ENCODE measurements around the gene POLR2H.

POLR2H gene

GRCh38 chr3:184354121-184354728 is 7.3 kb upstream of the POLR2H start:
- H3K4me1 ChIP-seq (ENCODE audit: control insufficient read depth in 1 of 2, insufficient read depth in 2 of 2, low read length in 2 of 2) = peaks cover 2 to 3% of the 10 kb centered on the region in 2 experiments
- H3K36me3 ChIP-seq (ENCODE audit: control insufficient read depth in 1 of 2, insufficient read depth in 2 of 2, low read length in 2 of 2) = peaks cover 12 to 14% of the 10 kb centered on the region in 2 experiments
- no CpG with 5 or more reads among the region's 18 CpGs for WGBS (ENCODE audit: extremely low coverage, insufficient coverage, insufficient read length)

GRCh38 chr3:184354754-184355153 is 6.8 kb upstream of the POLR2H start:
- H3K27me3 ChIP-seq (ENCODE audit: insufficient read depth, low read length) = no peaks in the 10 kb centered on the region
- no peak overlapping the region for H3K23ac ChIP-seq (ENCODE audit: low read length)
- H3K4ac ChIP-seq (ENCODE audit: low read depth, low read length) = no peak overlapping the region
- peaks cover 2% of the 10 kb centered on the region for H3K9me3 ChIP-seq (ENCODE audit: insufficient read depth, low read depth, low read length)
- no peaks in the 10 kb centered on the region for H3K79me1 ChIP-seq (ENCODE audit: low read length)
- H3K79me2 ChIP-seq (ENCODE audit: control insufficient read depth, insufficient read depth, low read length, poor library complexity) = no peaks in the 10 kb centered on the region
- H3K14ac ChIP-seq (ENCODE audit: low read length) = no peak overlapping the region
- H3K4me3 ChIP-seq (ENCODE audit: low read depth, low read length) = no peak overlapping the region
- no peak overlapping the region for H2AK5ac ChIP-seq (ENCODE audit: low read length)
- no peak overlapping the region for H3K9ac ChIP-seq (ENCODE audit: low read length)
- H3K36me3 ChIP-seq (ENCODE audit: control insufficient read depth in 1 of 2, insufficient read depth in 2 of 2, low read length in 2 of 2) = peaks cover 13 to 14% of the 10 kb centered on the region in 2 experiments
- no peak overlapping the region for H2BK12ac ChIP-seq (ENCODE audit: low read length)
- no peak overlapping the region for H2BK120ac ChIP-seq (ENCODE audit: insufficient read depth, low read length, poor library complexity)
- H3K27ac ChIP-seq (ENCODE audit: low read depth, low read length) = no peak overlapping the region
- no peak overlapping the region for H2AFZ ChIP-seq (ENCODE audit: insufficient read depth, low read length, poor library complexity)
- DNase-seq = no peak
- H4K12ac ChIP-seq (ENCODE audit: low read depth, low read length) = no peak overlapping the region
- H2BK5ac ChIP-seq (ENCODE audit: low read depth, low read length, poor library complexity) = no peak overlapping the region
- H4K91ac ChIP-seq (ENCODE audit: low read depth, low read length) = no peak overlapping the region
- no CpG with 5 or more reads among the region's 8 CpGs for WGBS (ENCODE audit: extremely low coverage, insufficient coverage, insufficient read length)
- H3K4me2 ChIP-seq (ENCODE audit: low read length) = no peak overlapping the region
- H3K18ac ChIP-seq (ENCODE audit: low read length) = no peak overlapping the region
- H3K4me1 ChIP-seq (ENCODE audit: control insufficient read depth in 1 of 2, insufficient read depth in 2 of 2, low read length in 2 of 2) = peaks cover 2 to 3% of the 10 kb centered on the region in 2 experiments
- H4K8ac ChIP-seq (ENCODE audit: low read depth, low read length) = no peak overlapping the region

More at GRCh38 chr3:184354121-184354728, 7.3 kb upstream of the POLR2H start:
- Histone ChIP-seq H2BK120ac (ENCODE audit: insufficient read depth, low read length, poor library complexity) (no peak overlapping the region), H3K79me2 (ENCODE audit: control insufficient read depth, insufficient read depth, low read length, poor library complexity) (no peaks in the 10 kb centered on the region), H3K4ac (ENCODE audit: low read depth, low read length) (no peak overlapping the region), H3K27ac (ENCODE audit: low read depth, low read length) (no peak overlapping the region), H3K79me1 (ENCODE audit: low read length) (no peaks in the 10 kb centered on the region), H3K4me2 (ENCODE audit: low read length) (no peak overlapping the region), H3K9ac (ENCODE audit: low read length) (no peak overlapping the region), H3K27me3 (ENCODE audit: insufficient read depth, low read length) (no peaks in the 10 kb centered on the region), H2BK12ac (ENCODE audit: low read length) (no peak overlapping the region), H3K4me3 (ENCODE audit: low read depth, low read length) (peak overlapping the region; percentile 33), H2BK5ac (ENCODE audit: low read depth, low read length, poor library complexity) (no peak overlapping the region), H3K9me3 (ENCODE audit: insufficient read depth, low read depth, low read length) (peaks cover 2% of the 10 kb centered on the region), H3K18ac (ENCODE audit: low read length) (no peak overlapping the region), H4K12ac (ENCODE audit: low read depth, low read length) (no peak overlapping the region), H2AK5ac (ENCODE audit: low read length) (no peak overlapping the region), H3K23ac (ENCODE audit: low read length) (no peak overlapping the region), H4K8ac (ENCODE audit: low read depth, low read length) (no peak overlapping the region), H2AFZ (ENCODE audit: insufficient read depth, low read length, poor library complexity) (no peak overlapping the region), H3K14ac (ENCODE audit: low read length) (no peak overlapping the region), H4K91ac (ENCODE audit: low read depth, low read length) (no peak overlapping the region)
- DNase-seq = peak; percentile 29 to 57

- Histone ChIP-seq H3K23ac (ENCODE audit: low read length) (no peak overlapping the region), H3K9me3 (ENCODE audit: insufficient read depth, low read depth, low read length) (peaks cover 2% of the 10 kb centered on the region), H3K4me2 (ENCODE audit: low read length) (no peak overlapping the region), H4K91ac (ENCODE audit: low read depth, low read length) (no peak overlapping the region), H2BK120ac (ENCODE audit: insufficient read depth, low read length, poor library complexity) (no peak overlapping the region), H3K27me3 (ENCODE audit: insufficient read depth, low read length) (no peaks in the 10 kb centered on the region), H3K27ac (ENCODE audit: low read depth, low read length) (no peak overlapping the region), H2BK12ac (ENCODE audit: low read length) (no peak overlapping the region), H4K12ac (ENCODE audit: low read depth, low read length) (no peak overlapping the region), H3K79me1 (ENCODE audit: low read length) (no peaks in the 10 kb centered on the region), H2AK5ac (ENCODE audit: low read length) (no peak overlapping the region), H3K4ac (ENCODE audit: low read depth, low read length) (no peak overlapping the region), H4K8ac (ENCODE audit: low read depth, low read length) (no peak overlapping the region), H3K14ac (ENCODE audit: low read length) (no peak overlapping the region), H2BK5ac (ENCODE audit: low read depth, low read length, poor library complexity) (no peak overlapping the region), H3K4me3 (ENCODE audit: low read depth, low read length) (no peak overlapping the region), H3K36me3 (ENCODE audit: control insufficient read depth in 1 of 2, insufficient read depth in 2 of 2, low read length in 2 of 2) (peaks cover 13 to 14% of the 10 kb centered on the region in 2 experiments), H3K9ac (ENCODE audit: low read length) (no peak overlapping the region), H3K18ac (ENCODE audit: low read length) (no peak overlapping the region), H2AFZ (ENCODE audit: insufficient read depth, low read length, poor library complexity) (no peak overlapping the region), H3K4me1 (ENCODE audit: control insufficient read depth in 1 of 2, insufficient read depth in 2 of 2, low read length in 2 of 2) (peaks cover 2 to 3% of the 10 kb centered on the region in 2 experiments), H3K79me2 (ENCODE audit: control insufficient read depth, insufficient read depth, low read length, poor library complexity) (no peaks in the 10 kb centered on the region)
- no CpG with 5 or more reads among the region's 18 CpGs for WGBS (ENCODE audit: extremely low coverage, insufficient coverage, insufficient read length)
- no peak for DNase-seq
These were observed 6.1 kb upstream of the POLR2H start for GRCh38 chr3:184355261-184356040.

GRCh38 chr3:184357248-184358123 is 4.0 kb upstream of the POLR2H start:
- Histone ChIP-seq H3K4me3 (ENCODE audit: low read depth, low read length) (no peak overlapping the region), H4K8ac (ENCODE audit: low read depth, low read length) (no peak overlapping the region), H2BK120ac (ENCODE audit: insufficient read depth, low read length, poor library complexity) (no peak overlapping the region), H3K4me2 (ENCODE audit: low read length) (no peak overlapping the region), H3K79me1 (ENCODE audit: low read length) (peaks cover 10% of the 10 kb centered on the region), H3K23ac (ENCODE audit: low read length) (no peak overlapping the region), H2BK12ac (ENCODE audit: low read length) (no peak overlapping the region), H3K36me3 (ENCODE audit: control insufficient read depth in 1 of 2, insufficient read depth in 2 of 2, low read length in 2 of 2) (peaks cover 5 to 8% of the 10 kb centered on the region in 2 experiments), H2BK5ac (ENCODE audit: low read depth, low read length, poor library complexity) (no peak overlapping the region), H3K4ac (ENCODE audit: low read depth, low read length) (no peak overlapping the region), H3K27ac (ENCODE audit: low read depth, low read length) (no peak overlapping the region), H3K9ac (ENCODE audit: low read length) (no peak overlapping the region), H3K18ac (ENCODE audit: low read length) (no peak overlapping the region), H2AFZ (ENCODE audit: insufficient read depth, low read length, poor library complexity) (no peak overlapping the region), H3K79me2 (ENCODE audit: control insufficient read depth, insufficient read depth, low read length, poor library complexity) (peaks cover 10% of the 10 kb centered on the region), H3K9me3 (ENCODE audit: insufficient read depth, low read depth, low read length) (peaks cover 2% of the 10 kb centered on the region), H4K91ac (ENCODE audit: low read depth, low read length) (no peak overlapping the region), H3K14ac (ENCODE audit: low read length) (no peak overlapping the region), H3K4me1 (ENCODE audit: control insufficient read depth in 1 of 2, insufficient read depth in 2 of 2, low read length in 2 of 2) (peaks cover 7 to 9% of the 10 kb centered on the region in 2 experiments), H2AK5ac (ENCODE audit: low read length) (no peak overlapping the region), H4K12ac (ENCODE audit: low read depth, low read length) (no peak overlapping the region), H3K27me3 (ENCODE audit: insufficient read depth, low read length) (no peaks in the 10 kb centered on the region)
- DNase-seq = no peak
- no CpG with 5 or more reads among the region's 24 CpGs for WGBS (ENCODE audit: extremely low coverage, insufficient coverage, insufficient read length)

Data from trophoblast cell (in vitro differentiated cells and primary cell).